Keratinocyte (primary cell): ENCODE data around the gene STX5. TPM values are rescaled to one million over a fixed set of nuclear protein-coding genes. Genes with fewer than 3 reads are reported as not detected.
A peak's percentile ranks its signal among the peaks of the same experiment; 100 is the strongest.

Experiments
- DNase-seq: peaks from one replicate; pipeline ENCODE4 v3.0.0-alpha.2; 2011; ENCODE audit warnings: low read depth, missing footprints, low spot score
- FAIRE-seq: peaks from 2 replicates; lab custom pipeline; 2011; peaks lifted over from hg19 to GRCh38; lab: Jason Lieb, UNC
- H2AFZ ChIP-seq: 2 replicates; pipeline ENCODE4 v1.6.0; 2012; ENCODE audit warnings: low read length, control low read depth, inconsistent platforms; ENCODE audit not compliant: control insufficient read depth
- H3K27ac ChIP-seq: 2 replicates; pipeline ENCODE4 v1.5.1; 2011; ENCODE audit warnings: low read length; ENCODE audit not compliant: control insufficient read depth, insufficient read depth
- H3K27me3 ChIP-seq: 3 replicates; pipeline ENCODE4 v1.6.0; 2011; ENCODE audit warnings: low read length; ENCODE audit not compliant: control insufficient read depth, insufficient read depth; ENCODE audit errors: extremely low read depth
- H3K36me3 ChIP-seq, 2 experiments: 2 replicates in 1 of 2; 3 replicates in 1 of 2; pipeline ENCODE4 v1.5.1; 2011; ENCODE audit warnings: low read length in 2 of 2, mild to moderate bottlenecking in 1 of 2; ENCODE audit not compliant: control insufficient read depth in 2 of 2, insufficient read depth in 2 of 2; ENCODE audit errors: extremely low read depth in 1 of 2
- H3K4me1 ChIP-seq: 3 replicates; pipeline ENCODE4 v1.5.1; 2011; ENCODE audit warnings: low read length; ENCODE audit not compliant: control insufficient read depth, insufficient read depth; ENCODE audit errors: extremely low read depth
- H3K4me2 ChIP-seq: 3 replicates; pipeline ENCODE4 v1.6.0; 2011; ENCODE audit warnings: low read depth, low read length; ENCODE audit not compliant: control insufficient read depth, insufficient read depth; ENCODE audit errors: extremely low read depth
- H3K4me3 ChIP-seq, 3 experiments: fragments of 200-600 bp in 1 of 3; sonication (generic) in 1 of 3; 2 replicates in 2 of 3; 3 replicates in 1 of 3; pipeline ENCODE4 v1.5.1; 2011 to 2016; ENCODE audit warnings: low read length in 3 of 3, mild to moderate bottlenecking in 3 of 3, control low read depth in 2 of 3, inconsistent platforms in 1 of 3, low read depth in 1 of 3, mixed read lengths in 1 of 3, mixed run types in 1 of 3, moderate library complexity in 1 of 3; ENCODE audit not compliant: control insufficient read depth in 2 of 3, insufficient read depth in 2 of 3; ENCODE audit errors: extremely low read depth in 1 of 3
- H3K79me2 ChIP-seq: 2 replicates; pipeline ENCODE4 v1.6.0; 2012; ENCODE audit warnings: low read length; ENCODE audit not compliant: control insufficient read depth, insufficient read depth
- H3K9ac ChIP-seq: 3 replicates; pipeline ENCODE4 v1.6.0; 2011; ENCODE audit warnings: low read length; ENCODE audit not compliant: control insufficient read depth, insufficient read depth; ENCODE audit errors: extremely low read depth
- H3K9me1 ChIP-seq: 3 replicates; pipeline ENCODE4 v1.6.0; 2011; ENCODE audit warnings: low read length; ENCODE audit not compliant: control insufficient read depth, insufficient read depth; ENCODE audit errors: extremely low read depth
- H3K9me3 ChIP-seq: 2 replicates; pipeline ENCODE4 v1.5.1; 2012; ENCODE audit warnings: low read depth, low read length; ENCODE audit not compliant: control insufficient read depth
- H4K20me1 ChIP-seq: 3 replicates; pipeline ENCODE4 v1.6.0; 2011; ENCODE audit warnings: low read length; ENCODE audit not compliant: control insufficient read depth, insufficient read depth; ENCODE audit errors: extremely low read depth
- EZH2 ChIP-seq: IDR thresholded peaks from one replicate; pipeline ENCODE4 v1.6.1; 2012; ENCODE audit warnings: inconsistent platforms, mild to moderate bottlenecking, low read length, moderate library complexity
- dilution Hi-C: fragments of 300-500 bp; cut with MboI; formaldehyde crosslinking; loops from one replicate; pipeline ENCODE4 v1.7.0; 2020; ENCODE audit warnings: low sequenced_read_pairs; ENCODE audit not compliant: extremely low pct_ligation_motif_present
- polyA plus RNA-seq, 5 experiments: library from polyadenylated mRNA; depleted of rRNA in 3 of 5; stranded (reverse) in 3 of 5; stranded (forward) in 1 of 5; unstranded in 1 of 5; fragments of >200 nt; gene quantifications; 1 replicate in 1 of 5; 2 replicates in 3 of 5; 3 replicates in 1 of 5; pipeline versions ENCODE4 v1.2.1 to v1.2.3, GENCODE V29; 2011 to 2012; ENCODE audit warnings: missing spikeins in 2 of 5, low read depth in 1 of 5, low replicate concordance in 1 of 5
- TF ChIP-seq, protein P1 (sequence below), 3 experiments: IDR thresholded peaks in 1 of 3; conservative IDR thresholded peaks in 1 of 3; optimal IDR thresholded peaks in 1 of 3; 2 replicates in 2 of 3; 3 replicates in 1 of 3; pipeline versions ENCODE3 to v1.5.1; 2011; ENCODE audit warnings: low read length in 3 of 3, mild to moderate bottlenecking in 3 of 3, moderate library complexity in 2 of 3, control low read depth in 1 of 3, inconsistent platforms in 1 of 3; ENCODE audit not compliant: insufficient read depth in 2 of 3; ENCODE audit errors: extremely low read depth in 1 of 3

Gene STX5
- polyA plus RNA-seq, 1 donor (not counting 4 experiments of a cell fraction or from before 2014, with no cell fraction given) = 20.4 TPM

DNA sequence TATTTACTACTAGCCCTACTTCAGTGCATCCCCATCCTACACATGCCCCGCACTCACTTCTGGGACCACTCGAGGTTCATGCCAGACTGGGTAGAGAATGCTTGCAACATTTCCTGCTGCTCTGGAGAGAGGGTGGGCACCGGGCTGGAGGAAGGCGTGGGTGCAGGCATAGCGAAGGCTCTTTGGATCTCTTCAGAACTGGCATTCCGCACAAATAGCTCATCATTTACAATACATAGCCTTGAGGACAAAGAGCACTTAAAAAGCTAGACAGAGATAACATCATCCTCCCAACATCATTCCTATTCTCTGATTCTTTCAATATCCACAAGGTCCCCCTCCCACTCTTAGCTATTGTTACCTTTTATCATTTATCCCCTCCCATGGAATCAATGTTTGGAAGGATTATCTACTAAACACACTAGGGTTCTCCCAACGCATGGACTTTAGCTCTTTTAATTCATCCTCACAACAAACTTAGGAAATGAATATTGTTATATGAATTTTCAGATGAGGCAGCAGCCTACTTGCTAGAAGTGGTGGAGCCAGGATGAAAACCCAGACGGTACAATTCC lies 37.6 kb downstream of the STX5 start:
- Histone ChIP-seq H3K36me3 (peaks cover 27 to 62% of the 10 kb centered on the region in 2 experiments), H3K4me1 (peaks cover 20% of the 10 kb centered on the region), H4K20me1 (no peaks in the 10 kb centered on the region), H3K9ac (no peak overlapping the region), H3K4me3 (no peak overlapping the region), H3K9me3 (no peaks in the 10 kb centered on the region), H3K27ac (no peak overlapping the region), H3K9me1 (no peaks in the 10 kb centered on the region), H3K27me3 (no peaks in the 10 kb centered on the region), H2AFZ (no peak overlapping the region), H3K4me2 (no peak overlapping the region), H3K79me2 (peaks cover 24% of the 10 kb centered on the region)
- dilution Hi-C loops = no loop called here
- FAIRE-seq (no peak), DNase-seq (no peak)
- no peak for TF ChIP-seq EZH2
- TF ChIP-seq, protein P1, sequence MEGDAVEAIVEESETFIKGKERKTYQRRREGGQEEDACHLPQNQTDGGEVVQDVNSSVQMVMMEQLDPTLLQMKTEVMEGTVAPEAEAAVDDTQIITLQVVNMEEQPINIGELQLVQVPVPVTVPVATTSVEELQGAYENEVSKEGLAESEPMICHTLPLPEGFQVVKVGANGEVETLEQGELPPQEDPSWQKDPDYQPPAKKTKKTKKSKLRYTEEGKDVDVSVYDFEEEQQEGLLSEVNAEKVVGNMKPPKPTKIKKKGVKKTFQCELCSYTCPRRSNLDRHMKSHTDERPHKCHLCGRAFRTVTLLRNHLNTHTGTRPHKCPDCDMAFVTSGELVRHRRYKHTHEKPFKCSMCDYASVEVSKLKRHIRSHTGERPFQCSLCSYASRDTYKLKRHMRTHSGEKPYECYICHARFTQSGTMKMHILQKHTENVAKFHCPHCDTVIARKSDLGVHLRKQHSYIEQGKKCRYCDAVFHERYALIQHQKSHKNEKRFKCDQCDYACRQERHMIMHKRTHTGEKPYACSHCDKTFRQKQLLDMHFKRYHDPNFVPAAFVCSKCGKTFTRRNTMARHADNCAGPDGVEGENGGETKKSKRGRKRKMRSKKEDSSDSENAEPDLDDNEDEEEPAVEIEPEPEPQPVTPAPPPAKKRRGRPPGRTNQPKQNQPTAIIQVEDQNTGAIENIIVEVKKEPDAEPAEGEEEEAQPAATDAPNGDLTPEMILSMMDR (optimal IDR thresholded peaks at IDR 0.05 in 1 of 3, IDR thresholded peaks at IDR 0.05 in 1 of 3, conservative IDR thresholded peaks at IDR 0.05 in 1 of 3; ENCODE audit: extremely low read depth in 1 of 3, insufficient read depth in 2 of 3, low read length in 3 of 3) = no peak

DNA sequence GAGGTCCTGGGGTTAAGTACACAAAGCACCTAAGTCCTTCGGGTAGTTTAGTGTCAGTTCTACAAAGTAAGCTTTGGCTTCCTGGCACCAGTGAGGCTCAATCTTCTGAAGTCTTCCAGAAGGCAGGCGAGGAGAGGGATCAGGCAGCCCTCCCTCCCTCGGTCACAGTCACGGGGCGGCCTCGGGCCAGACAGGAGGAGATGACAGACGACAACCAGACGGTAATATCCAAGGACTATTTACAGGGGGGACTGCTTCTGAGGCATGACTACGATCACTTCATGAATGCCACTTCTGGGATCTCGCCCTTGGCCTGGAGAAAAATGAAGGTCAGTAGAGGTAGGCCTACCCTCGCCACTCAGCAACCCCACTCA lies 39.7 kb downstream of the STX5 start:
- Histone ChIP-seq H3K27ac (peak overlapping the region; percentile 71), H3K4me3 (peak overlapping the region in 2 of 3 experiments; percentile 86 to 87), H3K9ac (peak overlapping the region; percentile 84), H3K9me1 (no peaks in the 10 kb centered on the region), H3K4me2 (peak overlapping the region; percentile 70), H3K4me1 (peaks cover 25% of the 10 kb centered on the region), H4K20me1 (no peaks in the 10 kb centered on the region), H3K36me3 (peaks cover 18 to 51% of the 10 kb centered on the region in 2 experiments), H2AFZ (no peak overlapping the region), H3K79me2 (peaks cover 38% of the 10 kb centered on the region), H3K9me3 (no peaks in the 10 kb centered on the region), H3K27me3 (no peaks in the 10 kb centered on the region)
- dilution Hi-C loops = no loop called here
- DNase-seq = no peak
- FAIRE-seq = no peak
- TF ChIP-seq EZH2 = no peak
- TF ChIP-seq, protein P1 (optimal IDR thresholded peaks at IDR 0.05 in 1 of 3, IDR thresholded peaks at IDR 0.05 in 1 of 3, conservative IDR thresholded peaks at IDR 0.05 in 1 of 3; ENCODE audit: extremely low read depth in 1 of 3, insufficient read depth in 2 of 3, low read length in 3 of 3) = no peak
